ENCODE measurements around the gene CANT1. TPM values are rescaled to one million over a fixed set of nuclear protein-coding genes. Genes with fewer than 3 reads are reported as not detected.

The CANT1 gene
- total RNA-seq, 1 experiment from 2014 or later: 34.1 TPM

DNA sequence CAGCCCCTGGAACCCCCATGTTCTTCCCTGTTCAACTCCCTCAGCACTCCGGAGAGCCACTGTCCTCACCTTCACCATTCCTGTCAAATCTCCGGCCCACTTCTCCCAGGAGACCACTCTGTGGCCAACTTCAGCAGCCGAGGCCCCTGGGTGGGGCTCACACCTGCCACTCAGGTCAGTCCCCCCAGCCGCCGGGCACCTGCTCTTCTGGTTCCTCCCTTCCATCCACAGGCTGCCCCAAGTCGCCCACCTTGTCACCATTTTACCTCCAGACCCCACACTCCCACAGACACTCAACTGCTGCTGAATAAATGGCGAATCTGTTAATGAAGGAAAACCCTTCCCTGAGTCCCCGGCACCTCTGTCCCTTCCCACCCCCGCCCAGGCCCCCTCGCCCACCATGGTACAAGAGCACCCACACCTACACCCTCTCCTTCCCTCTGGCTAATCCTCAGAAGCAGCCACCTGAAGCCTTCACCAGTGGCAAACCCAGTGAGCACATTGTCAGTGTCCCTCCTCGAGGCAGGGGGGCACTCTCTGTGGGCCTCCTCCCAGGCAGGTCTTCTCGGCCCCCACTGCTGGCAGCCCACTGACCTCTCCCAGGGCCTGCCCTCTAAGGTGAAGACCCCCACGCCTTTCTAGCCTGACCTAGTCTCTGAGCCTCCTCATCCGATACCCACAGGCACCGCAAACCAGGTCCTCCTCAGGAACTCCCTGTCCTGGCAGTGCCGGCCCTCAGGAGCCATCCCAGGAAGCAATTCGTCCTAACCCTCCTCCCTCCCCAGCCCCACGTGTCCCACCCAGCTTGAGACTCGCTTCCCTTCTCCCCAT is 8.2 kb downstream of the CANT1 start:
- CTCF ChIA-PET: interaction anchor here (0.6 kb wide), 2 partner anchors 21 to 438 kb away, joined by 3 to 4 read pairs; no protein-coding TSS in a partner anchor

GRCh38 chr17:79000396-79001189 is 9.0 kb downstream of the CANT1 start:
- H3K27me3 Mint-ChIP-seq (ENCODE audit: low read depth): peaks cover 54% of the 10 kb centered on the region
- POLR2A ChIA-PET: no interaction called here
- DNase-seq (ENCODE audit: low spot score) (no peak), ATAC-seq (no peak)
- no peak overlapping the region for H3K27ac Mint-ChIP-seq
- CTCF ChIA-PET: interaction anchor here (1.5 kb wide), 1 partner anchor 45 kb away, joined by 6 read pairs; no protein-coding TSS in a partner anchor
- H3K4me1 Mint-ChIP-seq: no peaks in the 10 kb centered on the region
- H3K36me3 Mint-ChIP-seq: peaks cover 15% of the 10 kb centered on the region
- H3K9me3 Mint-ChIP-seq: no peaks in the 10 kb centered on the region
- TF ChIP-seq ZNF138 (CRISPR knock-in tag; conservative IDR thresholded peaks at IDR 0.05): no peak
- no peak for TF ChIP-seq SP1 (CRISPR knock-in tag; conservative IDR thresholded peaks at IDR 0.05)
- TF ChIP-seq ZNF232 (CRISPR knock-in tag; IDR thresholded peaks at IDR 0.05): no peak
- no peak for TF ChIP-seq ARID4B (CRISPR knock-in tag; IDR thresholded peaks at IDR 0.05; ENCODE audit: borderline replicate concordance)
- no peak for TF ChIP-seq SMAD4 (CRISPR knock-in tag; IDR thresholded peaks at IDR 0.05)
- H3K4me3 Mint-ChIP-seq: no peak overlapping the region

More for the DNA sequence above, 8.2 kb downstream of the CANT1 start:
- TF ChIP-seq SMAD4 (CRISPR knock-in tag; IDR thresholded peaks at IDR 0.05) (no peak), NR1H2 (CRISPR knock-in tag; IDR thresholded peaks at IDR 0.05) (no peak), RORB (CRISPR knock-in tag; IDR thresholded peaks at IDR 0.05) (no peak), GABPB1 (CRISPR knock-in tag; IDR thresholded peaks at IDR 0.05) (no peak), RELA (CRISPR knock-in tag; IDR thresholded peaks at IDR 0.05; ENCODE audit: borderline replicate concordance) (no peak)
- no peaks in the 10 kb centered on the region for H3K4me1 Mint-ChIP-seq
- H3K4me3 Mint-ChIP-seq: no peak overlapping the region
- no peak overlapping the region for H3K27ac Mint-ChIP-seq
- ATAC-seq: no peak
- peaks cover 11% of the 10 kb centered on the region for H3K36me3 Mint-ChIP-seq
- DNase-seq (ENCODE audit: low spot score): no peak
- no peaks in the 10 kb centered on the region for H3K9me3 Mint-ChIP-seq
- H3K27me3 Mint-ChIP-seq (ENCODE audit: low read depth): peaks cover 62% of the 10 kb centered on the region
- POLR2A ChIA-PET: no interaction called here

DNA sequence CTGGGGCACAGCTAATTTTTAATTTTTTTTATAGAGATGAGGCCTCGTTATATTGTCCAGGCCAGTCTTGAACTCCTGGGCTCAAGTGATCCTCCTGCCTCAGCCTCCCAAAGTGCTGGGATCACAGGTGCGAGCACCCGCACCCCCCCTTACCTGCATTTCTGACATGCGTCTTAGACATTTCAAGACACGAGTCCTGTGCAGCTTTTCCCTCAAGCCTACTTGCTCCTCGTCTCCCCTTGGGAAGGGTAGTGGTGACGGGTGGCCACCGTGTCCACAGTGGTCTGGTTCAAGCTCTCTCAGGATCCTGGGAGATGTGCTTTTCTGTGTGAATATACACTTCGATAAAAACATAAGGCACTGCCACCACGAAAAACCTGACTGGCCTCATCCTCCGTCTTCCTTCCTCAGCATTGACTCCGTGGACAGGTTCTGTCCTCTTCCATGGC is 9.6 kb downstream of the CANT1 start:
- no peak for ATAC-seq
- no peak overlapping the region for H3K27ac Mint-ChIP-seq
- ChIA-PET CTCF (interaction anchor here (0.9 to 1.5 kb wide), 2 partner anchors 42 to 46 kb away, joined by 3 to 6 read pairs; no protein-coding TSS in a partner anchor), POLR2A (no interaction called here)
- no peak overlapping the region for H3K4me3 Mint-ChIP-seq
- DNase-seq (ENCODE audit: low spot score): no peak
- H3K4me1 Mint-ChIP-seq: no peaks in the 10 kb centered on the region
- H3K27me3 Mint-ChIP-seq (ENCODE audit: low read depth): peaks cover 49% of the 10 kb centered on the region
- H3K9me3 Mint-ChIP-seq: no peaks in the 10 kb centered on the region
- peaks cover 15% of the 10 kb centered on the region for H3K36me3 Mint-ChIP-seq
- TF ChIP-seq CDX4 (CRISPR knock-in tag; IDR thresholded peaks at IDR 0.05; ENCODE audit: borderline replicate concordance): no peak
- TF ChIP-seq, protein P1, sequence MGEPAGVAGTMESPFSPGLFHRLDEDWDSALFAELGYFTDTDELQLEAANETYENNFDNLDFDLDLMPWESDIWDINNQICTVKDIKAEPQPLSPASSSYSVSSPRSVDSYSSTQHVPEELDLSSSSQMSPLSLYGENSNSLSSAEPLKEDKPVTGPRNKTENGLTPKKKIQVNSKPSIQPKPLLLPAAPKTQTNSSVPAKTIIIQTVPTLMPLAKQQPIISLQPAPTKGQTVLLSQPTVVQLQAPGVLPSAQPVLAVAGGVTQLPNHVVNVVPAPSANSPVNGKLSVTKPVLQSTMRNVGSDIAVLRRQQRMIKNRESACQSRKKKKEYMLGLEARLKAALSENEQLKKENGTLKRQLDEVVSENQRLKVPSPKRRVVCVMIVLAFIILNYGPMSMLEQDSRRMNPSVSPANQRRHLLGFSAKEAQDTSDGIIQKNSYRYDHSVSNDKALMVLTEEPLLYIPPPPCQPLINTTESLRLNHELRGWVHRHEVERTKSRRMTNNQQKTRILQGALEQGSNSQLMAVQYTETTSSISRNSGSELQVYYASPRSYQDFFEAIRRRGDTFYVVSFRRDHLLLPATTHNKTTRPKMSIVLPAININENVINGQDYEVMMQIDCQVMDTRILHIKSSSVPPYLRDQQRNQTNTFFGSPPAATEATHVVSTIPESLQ (CRISPR knock-in tag; IDR thresholded peaks at IDR 0.05): no peak
- no peak for TF ChIP-seq FOXJ3 (CRISPR knock-in tag; IDR thresholded peaks at IDR 0.05; ENCODE audit: borderline replicate concordance)
- TF ChIP-seq FOXK1 (CRISPR knock-in tag; IDR thresholded peaks at IDR 0.05): no peak
- TF ChIP-seq PRDM15 (CRISPR knock-in tag; IDR thresholded peaks at IDR 0.05): no peak
- no peak for TF ChIP-seq ZNF317 (CRISPR knock-in tag; IDR thresholded peaks at IDR 0.05; ENCODE audit: borderline replicate concordance, low read depth)
- no peak for TF ChIP-seq CREM (CRISPR knock-in tag; IDR thresholded peaks at IDR 0.05)
- TF ChIP-seq, protein P2, sequence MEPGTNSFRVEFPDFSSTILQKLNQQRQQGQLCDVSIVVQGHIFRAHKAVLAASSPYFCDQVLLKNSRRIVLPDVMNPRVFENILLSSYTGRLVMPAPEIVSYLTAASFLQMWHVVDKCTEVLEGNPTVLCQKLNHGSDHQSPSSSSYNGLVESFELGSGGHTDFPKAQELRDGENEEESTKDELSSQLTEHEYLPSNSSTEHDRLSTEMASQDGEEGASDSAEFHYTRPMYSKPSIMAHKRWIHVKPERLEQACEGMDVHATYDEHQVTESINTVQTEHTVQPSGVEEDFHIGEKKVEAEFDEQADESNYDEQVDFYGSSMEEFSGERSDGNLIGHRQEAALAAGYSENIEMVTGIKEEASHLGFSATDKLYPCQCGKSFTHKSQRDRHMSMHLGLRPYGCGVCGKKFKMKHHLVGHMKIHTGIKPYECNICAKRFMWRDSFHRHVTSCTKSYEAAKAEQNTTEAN (CRISPR knock-in tag; IDR thresholded peaks at IDR 0.05): no peak
